NCI-H524 treated with DMSO at 0.1 percent for 48 hours (cell line): ENCODE measurements around the gene MILR1.
"Not testable (repeated sequence)": the region's sequence is repeated elsewhere in the genome, so short reads cannot be mapped to it uniquely, and the experiment has no call there.

Experiments used
- DNase-seq: peaks from one replicate; lab custom pipeline; 2025; lab: John Stamatoyannopoulos, UW

MILR1 gene

GRCh38 chr17:64428406-64428805 lies 20.5 kb upstream of the MILR1 start:
- DNase-seq: no peak

GRCh38 chr17:64430036-64430435 lies 18.9 kb upstream of the MILR1 start:
- DNase-seq: not testable (repeated sequence)

- no peak for DNase-seq
Observed at GRCh38 chr17:64431534-64431933, 17.4 kb upstream of the MILR1 start.

GRCh38 chr17:64437944-64438525 lies 10.9 kb upstream of the MILR1 start:
- no peak for DNase-seq

- not testable (repeated sequence) for DNase-seq
Observed at GRCh38 chr17:64439521-64439920, 9.4 kb upstream of the MILR1 start.

- DNase-seq: no peak
Observed at GRCh38 chr17:64439956-64440355, 9.0 kb upstream of the MILR1 start.

- no peak for DNase-seq
Observed at GRCh38 chr17:64441772-64442540, 7.0 kb upstream of the MILR1 start.

GRCh38 chr17:64442541-64442971 lies 6.4 kb upstream of the MILR1 start:
- no peak for DNase-seq

GRCh38 chr17:64443086-64443760 lies 5.7 kb upstream of the MILR1 start:
- DNase-seq: no peak

GRCh38 chr17:64447526-64447925 lies 1.4 kb upstream of the MILR1 start:
- DNase-seq: no peak

- DNase-seq: no peak
Observed at GRCh38 chr17:64449545-64449944, 630 bp downstream of the MILR1 start.

GRCh38 chr17:64455993-64456885 lies 7.3 kb downstream of the MILR1 start:
- no peak for DNase-seq

GRCh38 chr17:64457156-64457555 lies 8.2 kb downstream of the MILR1 start:
- no peak for DNase-seq

- DNase-seq: no peak
Observed at GRCh38 chr17:64458756-64459155, 9.8 kb downstream of the MILR1 start.

GRCh38 chr17:64459284-64459747 lies 10.4 kb downstream of the MILR1 start:
- DNase-seq: no peak

GRCh38 chr17:64459818-64460217 lies 10.9 kb downstream of the MILR1 start:
- not testable (repeated sequence) for DNase-seq

- DNase-seq: no peak
Observed at GRCh38 chr17:64460955-64461354, 12.0 kb downstream of the MILR1 start.

- no peak for DNase-seq
Observed at GRCh38 chr17:64461788-64462187, 12.9 kb downstream of the MILR1 start.

GRCh38 chr17:64466019-64466735 lies 17.3 kb downstream of the MILR1 start:
- DNase-seq: no peak

- DNase-seq: not testable (repeated sequence)
Observed at GRCh38 chr17:64466834-64467233, 17.9 kb downstream of the MILR1 start.

GRCh38 chr17:64470625-64471024 lies 21.7 kb downstream of the MILR1 start:
- no peak for DNase-seq
